Activated CD4-positive, alpha-beta T cell treated with anti-CD3 and anti-CD28 coated beads for 24 hours (primary cell): ENCODE measurements around the gene MEF2D.

Experiments
- DNase-seq, 2 donors: peaks; one replicate each; pipeline ENCODE4 v3.0.0-alpha.2; 2020; ENCODE audit warnings: low read depth in 2 of 2

The MEF2D gene

GRCh38 chr1:156524481-156524869 is 23.9 kb upstream of the MEF2D start:
- DNase-seq = no peak

DNA sequence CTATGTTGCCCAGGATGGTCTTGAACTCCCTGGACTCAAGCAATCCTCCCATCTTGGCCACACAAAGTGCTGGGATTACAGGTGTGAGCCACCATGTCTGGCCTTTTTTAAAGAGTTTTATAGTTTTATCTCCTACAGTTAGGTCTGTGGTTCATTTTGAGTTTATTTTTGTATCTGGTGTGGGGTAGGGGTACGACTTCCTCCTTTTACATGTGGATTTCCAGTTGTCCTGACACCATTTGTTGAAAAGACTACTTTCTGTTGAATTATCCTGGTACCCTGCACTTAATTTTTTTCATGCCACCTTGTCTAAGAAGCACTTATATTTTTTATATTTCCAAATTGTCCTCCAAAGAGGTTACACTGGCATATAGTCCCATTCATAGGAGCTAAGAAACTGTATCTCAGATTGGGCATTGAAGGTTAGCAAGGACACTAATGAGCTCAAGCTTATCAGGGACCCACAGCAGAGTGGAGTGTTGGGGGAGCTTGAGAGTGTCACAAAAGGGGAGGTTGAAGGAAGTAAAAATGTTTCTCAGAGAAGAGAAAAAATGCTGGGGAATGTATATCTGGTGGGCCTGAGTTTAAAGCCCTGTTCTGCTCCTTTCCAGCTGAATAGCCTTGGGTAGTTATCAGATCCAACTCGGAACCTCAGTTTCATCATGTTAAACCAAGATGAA is 23.4 kb upstream of the MEF2D start:
- no peak for DNase-seq

DNA sequence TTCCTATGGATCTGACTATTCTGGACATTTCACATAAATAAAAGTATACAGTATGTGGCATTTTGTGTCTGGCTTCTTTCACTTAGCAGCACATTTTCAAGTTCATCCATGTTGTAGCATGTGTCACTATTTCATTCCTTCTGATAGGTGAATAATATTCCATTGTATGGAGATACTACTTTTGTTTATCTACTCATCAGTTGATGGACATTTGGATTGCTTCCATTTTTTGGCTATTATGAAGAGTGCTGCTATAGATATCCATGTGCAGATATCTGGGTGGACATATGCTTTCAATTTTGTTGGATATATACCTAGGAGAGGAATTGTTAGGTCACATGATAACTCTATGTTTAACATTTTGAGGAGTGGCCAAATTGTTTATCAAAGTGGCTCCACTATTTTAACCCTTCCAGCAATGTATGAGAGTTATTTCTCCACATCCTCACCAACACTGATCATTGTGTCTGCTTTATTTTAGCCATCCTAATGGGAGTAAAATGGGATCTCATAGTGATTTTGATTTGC is 21.9 kb upstream of the MEF2D start:
- DNase-seq = no peak

GRCh38 chr1:156517748-156518147 is 17.2 kb upstream of the MEF2D start:
- DNase-seq = no peak

DNA sequence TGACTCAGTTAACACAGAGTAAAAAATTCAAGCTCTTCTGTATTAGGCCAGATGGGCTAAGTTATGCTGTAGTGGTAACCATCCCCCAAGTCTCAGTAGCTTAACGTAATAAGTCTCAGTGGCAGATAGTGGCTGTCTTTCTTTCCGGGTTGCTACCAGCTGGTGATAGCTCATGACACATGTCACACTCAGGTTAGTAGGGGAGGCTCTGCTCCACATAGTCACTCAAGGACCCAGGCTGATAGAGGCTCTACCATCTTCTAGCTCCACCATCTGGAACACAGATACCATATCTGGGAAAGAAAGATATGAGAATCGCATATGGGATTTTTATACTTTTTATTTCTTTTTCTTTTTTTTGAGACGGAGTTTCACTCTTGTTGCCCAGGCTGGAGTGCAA is 16.2 kb upstream of the MEF2D start:
- DNase-seq = no peak

DNA sequence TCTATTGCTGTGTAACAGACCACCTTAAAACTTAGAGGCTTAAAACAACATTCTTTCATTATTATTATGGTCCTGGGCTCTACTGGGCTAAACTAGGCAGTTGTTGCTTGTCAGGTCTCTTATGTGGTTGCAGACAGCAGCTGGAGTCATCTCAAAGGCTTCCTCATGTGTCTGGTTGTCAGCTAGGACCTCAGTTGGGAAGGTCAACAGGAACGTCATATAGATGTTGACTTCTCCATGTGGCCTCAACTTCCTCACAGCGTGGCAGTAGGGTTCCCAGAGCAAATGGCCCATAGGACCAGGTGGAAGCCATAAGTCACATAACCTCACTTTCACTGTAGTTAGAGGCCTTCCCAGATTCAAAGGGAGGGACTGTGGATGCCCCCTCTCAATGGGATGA is 15.4 kb upstream of the MEF2D start:
- DNase-seq = no peak

GRCh38 chr1:156513185-156513584 is 12.6 kb upstream of the MEF2D start:
- no peak for DNase-seq

- DNase-seq = no peak
Measured at GRCh38 chr1:156511644-156512043, 11.1 kb upstream of the MEF2D start.

- no peak for DNase-seq
Measured at GRCh38 chr1:156510709-156511108, 10.1 kb upstream of the MEF2D start.

GRCh38 chr1:156509424-156510034 is 9.0 kb upstream of the MEF2D start:
- no peak for DNase-seq

GRCh38 chr1:156508955-156509234 is 8.3 kb upstream of the MEF2D start:
- no peak for DNase-seq

DNA sequence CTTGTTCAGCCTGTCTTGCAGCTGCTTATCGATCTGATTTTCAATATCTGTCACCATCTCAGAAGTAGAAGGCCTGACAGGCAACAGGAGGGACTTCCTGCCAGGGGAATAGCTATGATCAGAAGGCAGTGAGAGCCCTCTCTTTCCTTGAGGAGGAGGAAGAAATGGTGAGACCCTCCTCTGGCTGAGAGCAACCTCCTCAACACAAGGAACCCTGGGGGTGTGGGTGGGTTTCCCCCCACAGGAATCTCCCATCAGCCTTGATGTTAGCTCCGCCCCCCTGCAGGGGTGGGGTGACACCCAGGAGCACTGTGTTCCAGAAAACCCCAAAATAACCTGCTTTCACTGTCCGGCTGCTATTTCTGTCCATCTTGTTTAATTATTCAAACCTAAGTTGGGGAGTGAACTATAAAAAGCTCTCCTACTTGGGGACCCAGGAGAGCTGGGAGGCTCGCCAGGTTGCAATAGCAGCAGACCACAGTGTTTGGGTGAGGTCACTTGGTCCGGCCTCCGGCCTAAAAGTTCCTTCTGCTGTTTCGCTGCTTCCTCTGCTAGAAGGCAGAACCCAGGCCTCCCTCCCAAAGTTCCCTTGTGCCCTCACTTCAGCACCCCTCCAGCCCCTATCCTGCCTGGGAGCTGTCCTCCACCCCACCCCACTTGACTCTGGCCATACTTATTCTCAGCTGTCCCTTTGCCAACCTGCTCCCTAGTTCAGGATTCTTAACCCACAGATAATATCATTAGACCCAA is 7.8 kb upstream of the MEF2D start:
- no peak for DNase-seq

GRCh38 chr1:156506450-156506849 is 5.9 kb upstream of the MEF2D start:
- no peak for DNase-seq

DNA sequence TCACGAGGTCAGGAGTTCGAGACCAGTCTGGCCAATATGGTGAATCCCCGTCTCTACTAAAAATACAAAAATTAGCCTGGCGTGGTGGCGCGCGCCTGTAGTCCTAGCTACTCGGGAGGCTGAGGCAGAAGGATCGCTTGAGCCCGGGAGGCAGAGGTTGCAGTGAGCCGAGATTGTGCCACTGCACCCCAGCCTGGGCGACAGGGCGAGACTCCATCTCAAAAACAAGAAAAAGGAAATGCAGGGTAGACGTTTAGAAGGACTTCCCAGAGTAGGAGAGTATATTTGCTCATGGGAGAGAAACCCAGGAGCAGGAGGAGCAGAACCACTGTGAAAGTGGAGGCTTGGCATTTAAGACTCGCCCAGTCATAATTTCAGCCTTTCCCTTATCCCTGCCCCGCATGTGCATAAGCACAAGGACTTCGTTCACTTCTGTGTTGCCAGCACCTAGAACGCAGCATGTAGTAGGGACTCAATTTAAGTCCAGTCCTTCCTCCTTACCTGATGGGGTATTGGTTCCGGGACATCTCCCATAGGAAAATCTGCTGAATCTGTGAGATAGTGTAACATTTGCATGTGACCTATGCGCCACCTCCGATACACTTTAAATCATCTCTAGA is 5.2 kb upstream of the MEF2D start:
- DNase-seq = no peak

GRCh38 chr1:156504821-156505678 is 4.5 kb upstream of the MEF2D start:
- peak; percentile 96 to 97 for DNase-seq

DNA sequence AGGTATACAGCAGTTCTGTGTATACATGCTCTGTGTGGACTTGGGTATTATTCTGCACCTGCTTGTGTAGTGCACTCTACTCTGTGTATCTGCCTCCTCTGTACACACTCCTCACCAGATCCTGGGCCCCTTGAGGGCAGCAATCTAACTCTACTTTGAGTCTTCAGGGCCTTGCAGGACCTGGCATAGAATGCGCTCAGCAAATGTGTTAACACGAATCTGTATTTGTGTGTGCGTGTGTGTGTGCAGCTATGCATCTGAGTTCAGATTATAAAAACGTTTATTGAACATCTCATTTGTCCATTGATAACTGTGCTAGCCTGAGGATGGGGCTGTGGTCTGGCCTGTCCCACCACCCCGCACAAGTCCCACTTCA is 3.9 kb upstream of the MEF2D start:
- DNase-seq = no peak

GRCh38 chr1:156503698-156504437 is 3.3 kb upstream of the MEF2D start:
- DNase-seq = no peak

- DNase-seq = no peak
Measured at GRCh38 chr1:156502894-156503697, 2.5 kb upstream of the MEF2D start.

DNA sequence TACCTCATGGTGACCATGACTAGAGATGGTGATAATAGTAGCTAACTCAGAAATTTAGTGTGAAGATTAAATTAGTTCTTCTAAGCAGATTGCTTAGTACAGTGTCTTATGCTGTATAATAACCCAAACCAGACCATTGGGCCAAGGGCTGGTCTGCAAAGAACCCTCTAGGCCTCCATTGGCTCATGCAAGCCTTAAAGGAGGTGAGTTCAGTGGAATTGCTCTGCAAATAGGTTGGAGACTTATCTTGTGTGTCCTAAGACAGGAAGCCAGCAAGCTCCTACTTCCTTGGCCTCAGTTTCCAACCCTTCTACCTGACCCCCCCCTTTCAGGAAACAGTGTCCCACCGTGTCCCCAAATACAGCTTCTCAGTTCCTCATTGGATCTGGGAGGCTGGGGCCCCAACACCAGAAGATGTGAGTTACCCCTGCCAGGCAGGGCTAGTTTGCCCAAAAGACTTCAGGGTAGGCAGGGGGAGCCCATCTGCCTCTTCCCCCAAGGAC is 1.9 kb upstream of the MEF2D start:
- no peak for DNase-seq
